ENCODE data around the gene MVB12B.

Gene MVB12B

DNA sequence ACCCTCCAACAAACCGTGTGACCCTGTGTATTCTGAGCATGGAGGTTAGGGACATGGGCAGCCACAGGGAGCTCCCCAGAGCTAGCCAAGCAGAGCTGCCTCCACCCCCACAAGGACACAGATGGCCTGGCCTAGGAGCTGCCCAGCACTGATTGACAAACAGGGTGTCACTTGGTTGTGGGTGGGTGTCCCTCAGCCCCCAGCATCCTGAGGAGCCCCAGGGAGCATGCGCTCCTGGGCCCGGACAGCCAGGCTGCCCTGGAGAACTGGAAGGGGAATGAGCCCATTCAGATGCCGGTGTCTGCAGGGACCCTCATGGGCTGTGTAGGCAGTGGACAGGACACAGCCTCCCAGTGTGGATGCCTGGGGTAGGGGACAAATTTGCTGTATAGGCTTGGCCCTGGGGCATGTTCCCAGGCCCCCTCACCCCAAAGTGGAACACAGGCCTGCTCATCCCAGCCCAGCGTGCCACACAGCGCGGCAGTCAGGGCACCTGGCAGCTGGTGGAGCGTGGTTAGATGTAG lies 162.3 kb downstream of the MVB12B start:
- H3K79me2 ChIP-seq (ENCODE audit: low read length), result no peaks in the 10 kb centered on the region
- H2AFZ ChIP-seq (ENCODE audit: low read depth, low read length), result no peak overlapping the region
- no peak overlapping the region for H3K4me3 ChIP-seq (ENCODE audit: low read length)
- no peaks in the 10 kb centered on the region for H4K20me1 ChIP-seq (ENCODE audit: insufficient read depth, low read length)
- H3K9me3 ChIP-seq (ENCODE audit: insufficient read depth, low read length), result no peaks in the 10 kb centered on the region
- no peak overlapping the region for H3K27ac ChIP-seq (ENCODE audit: low read length)
- peaks cover 46% of the 10 kb centered on the region for H3K27me3 ChIP-seq (ENCODE audit: low read depth, low read length)
- no peaks in the 10 kb centered on the region for H3K36me3 ChIP-seq (replicated peaks; ENCODE audit: low read depth, low read length)
- H3K4me1 ChIP-seq (ENCODE audit: low read length), result no peaks in the 10 kb centered on the region
- H3K9ac ChIP-seq (ENCODE audit: low read length), result no peak overlapping the region
- no peak overlapping the region for H3K4me2 ChIP-seq (ENCODE audit: low read length)
- TF ChIP-seq EZH2phosphoT487 (IDR thresholded peaks at IDR 0.05; ENCODE audit: low read depth), result no peak
- TF ChIP-seq, protein P1, sequence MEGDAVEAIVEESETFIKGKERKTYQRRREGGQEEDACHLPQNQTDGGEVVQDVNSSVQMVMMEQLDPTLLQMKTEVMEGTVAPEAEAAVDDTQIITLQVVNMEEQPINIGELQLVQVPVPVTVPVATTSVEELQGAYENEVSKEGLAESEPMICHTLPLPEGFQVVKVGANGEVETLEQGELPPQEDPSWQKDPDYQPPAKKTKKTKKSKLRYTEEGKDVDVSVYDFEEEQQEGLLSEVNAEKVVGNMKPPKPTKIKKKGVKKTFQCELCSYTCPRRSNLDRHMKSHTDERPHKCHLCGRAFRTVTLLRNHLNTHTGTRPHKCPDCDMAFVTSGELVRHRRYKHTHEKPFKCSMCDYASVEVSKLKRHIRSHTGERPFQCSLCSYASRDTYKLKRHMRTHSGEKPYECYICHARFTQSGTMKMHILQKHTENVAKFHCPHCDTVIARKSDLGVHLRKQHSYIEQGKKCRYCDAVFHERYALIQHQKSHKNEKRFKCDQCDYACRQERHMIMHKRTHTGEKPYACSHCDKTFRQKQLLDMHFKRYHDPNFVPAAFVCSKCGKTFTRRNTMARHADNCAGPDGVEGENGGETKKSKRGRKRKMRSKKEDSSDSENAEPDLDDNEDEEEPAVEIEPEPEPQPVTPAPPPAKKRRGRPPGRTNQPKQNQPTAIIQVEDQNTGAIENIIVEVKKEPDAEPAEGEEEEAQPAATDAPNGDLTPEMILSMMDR (IDR thresholded peaks at IDR 0.05; ENCODE audit: low read depth, low read length), result no peak

DNA sequence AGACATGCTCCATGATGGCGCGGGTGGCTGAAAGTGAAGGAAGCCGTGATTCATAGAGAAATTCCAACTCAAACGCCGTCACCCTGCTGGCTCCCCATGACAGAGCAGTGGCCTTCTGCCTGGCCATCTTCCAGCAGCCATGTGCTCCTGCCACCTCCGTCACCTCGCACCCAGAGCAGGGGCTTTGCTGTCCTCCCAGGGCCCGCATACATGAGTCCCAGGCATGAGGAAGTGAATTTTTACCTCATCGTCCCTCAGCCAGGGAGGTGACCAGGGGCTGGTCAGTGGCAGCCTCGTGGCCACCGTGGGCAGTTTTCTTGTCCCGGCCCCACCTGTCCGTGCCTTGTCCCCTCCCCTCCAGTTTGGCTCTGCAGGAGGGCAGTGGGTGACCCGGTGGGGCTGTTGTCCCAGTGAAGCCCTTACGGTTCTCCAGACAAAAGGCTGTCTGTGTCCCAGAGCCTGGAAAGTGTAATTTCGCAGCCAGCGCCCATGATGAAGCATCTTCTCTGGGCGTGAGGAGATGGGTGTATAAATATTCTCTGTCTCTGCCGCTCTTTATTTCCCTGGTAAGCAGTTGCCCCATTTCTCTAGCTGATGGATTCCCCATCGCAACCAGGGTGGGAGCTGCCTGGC lies 163.1 kb downstream of the MVB12B start:
- Histone ChIP-seq H2AFZ (ENCODE audit: low read depth, low read length) (no peak overlapping the region), H4K20me1 (ENCODE audit: insufficient read depth, low read length) (no peaks in the 10 kb centered on the region)
- TF ChIP-seq, protein P1 (IDR thresholded peaks at IDR 0.05; ENCODE audit: low read depth, low read length), result no peak
- TF ChIP-seq EZH2phosphoT487 (IDR thresholded peaks at IDR 0.05; ENCODE audit: low read depth), result no peak

DNA sequence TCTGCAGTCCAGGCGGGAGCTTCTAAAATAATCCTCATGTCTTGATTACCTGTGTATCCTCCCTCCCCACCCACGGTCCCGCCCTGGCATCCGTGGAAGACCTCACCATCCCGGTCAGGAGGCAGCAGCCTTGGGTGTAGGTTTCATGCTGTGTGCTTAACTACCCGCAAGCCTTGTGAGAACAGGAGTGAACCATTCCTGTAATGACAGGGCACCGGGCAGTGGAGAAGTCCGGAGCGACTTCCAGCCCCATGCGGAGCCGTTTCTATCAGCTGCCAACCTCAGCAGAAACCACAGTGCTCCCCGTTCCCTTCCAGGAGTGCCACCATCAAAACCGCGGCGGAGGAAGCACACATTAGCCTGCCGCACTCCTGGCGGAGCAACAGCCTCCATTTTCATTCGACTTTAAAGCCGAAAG lies 163.6 kb downstream of the MVB12B start:
- Histone ChIP-seq H3K9ac (ENCODE audit: low read length) (no peak overlapping the region), H3K9me3 (ENCODE audit: insufficient read depth, low read length) (no peaks in the 10 kb centered on the region), H4K20me1 (ENCODE audit: insufficient read depth, low read length) (no peaks in the 10 kb centered on the region), H3K27ac (ENCODE audit: low read length) (no peak overlapping the region), H3K36me3 (replicated peaks; ENCODE audit: low read depth, low read length) (no peaks in the 10 kb centered on the region), H3K27me3 (ENCODE audit: low read depth, low read length) (peaks cover 57% of the 10 kb centered on the region), H3K4me2 (ENCODE audit: low read length) (peak overlapping the region; percentile 40), H3K4me3 (ENCODE audit: low read length) (no peak overlapping the region), H3K4me1 (ENCODE audit: low read length) (no peaks in the 10 kb centered on the region), H2AFZ (ENCODE audit: low read depth, low read length) (no peak overlapping the region), H3K79me2 (ENCODE audit: low read length) (no peaks in the 10 kb centered on the region)
- TF ChIP-seq, protein P1 (IDR thresholded peaks at IDR 0.05; ENCODE audit: low read depth, low read length), result no peak
- no peak for TF ChIP-seq EZH2phosphoT487 (IDR thresholded peaks at IDR 0.05; ENCODE audit: low read depth)

More for the DNA sequence above, 163.1 kb downstream of the MVB12B start:
- H3K36me3 ChIP-seq (replicated peaks; ENCODE audit: low read depth, low read length), result no peaks in the 10 kb centered on the region
- H3K4me1 ChIP-seq (ENCODE audit: low read length), result no peaks in the 10 kb centered on the region
- H3K4me2 ChIP-seq (ENCODE audit: low read length), result no peak overlapping the region
- no peak overlapping the region for H3K4me3 ChIP-seq (ENCODE audit: low read length)
- H3K27me3 ChIP-seq (ENCODE audit: low read depth, low read length), result peaks cover 54% of the 10 kb centered on the region
- no peak overlapping the region for H3K9ac ChIP-seq (ENCODE audit: low read length)
- H3K9me3 ChIP-seq (ENCODE audit: insufficient read depth, low read length), result no peaks in the 10 kb centered on the region
- H3K27ac ChIP-seq (ENCODE audit: low read length), result no peak overlapping the region
- H3K79me2 ChIP-seq (ENCODE audit: low read length), result no peaks in the 10 kb centered on the region

DNA sequence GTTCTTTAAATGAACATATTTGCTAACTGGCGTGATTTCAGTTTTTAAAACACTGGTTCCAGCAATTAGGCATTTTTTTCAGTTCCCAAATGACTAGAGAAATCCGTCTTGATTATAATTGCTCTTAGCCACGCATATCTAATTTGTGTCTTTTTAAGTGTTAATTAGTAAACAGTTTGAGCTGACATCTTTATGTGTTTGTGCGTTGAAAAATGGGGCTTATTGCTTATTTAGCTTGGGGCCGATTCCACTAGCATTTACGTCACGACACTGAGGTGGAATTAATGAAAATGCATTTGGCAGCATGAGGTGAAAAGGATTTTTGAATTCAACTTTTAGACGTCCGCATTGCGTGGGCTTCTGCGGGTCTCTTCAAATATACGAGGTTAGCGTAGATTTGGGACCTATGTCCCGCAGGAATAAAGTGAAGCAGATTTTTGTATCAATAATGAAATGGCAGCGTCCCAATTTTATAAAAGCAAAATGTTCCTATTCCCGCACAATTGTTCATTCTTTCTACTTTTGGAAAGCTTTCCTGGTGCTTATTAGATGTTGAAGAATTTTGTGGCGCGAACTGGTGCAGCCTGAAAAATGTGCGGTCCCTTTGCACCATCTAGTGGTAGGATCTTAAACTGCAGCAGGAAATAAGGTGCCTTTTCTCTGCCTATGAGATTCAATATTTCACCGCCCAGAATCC lies 164.4 kb downstream of the MVB12B start:
- no peaks in the 10 kb centered on the region for H4K20me1 ChIP-seq (ENCODE audit: insufficient read depth, low read length)
- H3K27me3 ChIP-seq (ENCODE audit: low read depth, low read length), result peaks cover 58% of the 10 kb centered on the region
- peak overlapping the region; percentile 40 for H3K4me2 ChIP-seq (ENCODE audit: low read length)
- H3K9ac ChIP-seq (ENCODE audit: low read length), result no peak overlapping the region
- no peak overlapping the region for H3K4me3 ChIP-seq (ENCODE audit: low read length)
- no peaks in the 10 kb centered on the region for H3K79me2 ChIP-seq (ENCODE audit: low read length)
- H3K9me3 ChIP-seq (ENCODE audit: insufficient read depth, low read length), result no peaks in the 10 kb centered on the region
- no peak for TF ChIP-seq EZH2phosphoT487 (IDR thresholded peaks at IDR 0.05; ENCODE audit: low read depth)
- TF ChIP-seq, protein P1 (IDR thresholded peaks at IDR 0.05; ENCODE audit: low read depth, low read length), result peak; percentile 90
- H3K27ac ChIP-seq (ENCODE audit: low read length), result no peak overlapping the region
- no peak overlapping the region for H2AFZ ChIP-seq (ENCODE audit: low read depth, low read length)
- H3K4me1 ChIP-seq (ENCODE audit: low read length), result no peaks in the 10 kb centered on the region
- H3K36me3 ChIP-seq (replicated peaks; ENCODE audit: low read depth, low read length), result no peaks in the 10 kb centered on the region

All from OCI-LY3 (cell line).